GM19240 (cell line): Measurements from ENCODE around the gene OR2D3.
"Not testable (repeated sequence)": the region's sequence is repeated elsewhere in the genome, so short reads cannot be mapped to it uniquely, and the experiment has no call there.

Experiments
- DNase-seq: peaks from one replicate; pipeline ENCODE4 v3.0.0; 2011; ENCODE audit warnings: low spot score; ENCODE audit not compliant: insufficient read length

Gene OR2D3

GRCh38 chr11:6920702-6921101 lies at the start of gene OR2D3:
Gene OR2D3, plus strand, starts transcription at chr11:6921002. Its CDS starts 0 bp downstream, at chr11:6921002.
- no peak for DNase-seq

GRCh38 chr11:6871278-6871677 lies 49.5 kb upstream of the OR2D3 start:
- DNase-seq = no peak

- DNase-seq = no peak
Measured at GRCh38 chr11:6875761-6876160, 45.0 kb upstream of the OR2D3 start.

GRCh38 chr11:6876325-6876724 lies 44.5 kb upstream of the OR2D3 start, which contains the start of gene OR10A4:
Gene OR10A4, plus strand, starts transcription at chr11:6876625. Its CDS starts 23 bp downstream, at chr11:6876648.
- no peak for DNase-seq

- no peak for DNase-seq
Measured at GRCh38 chr11:6876914-6877313, 43.9 kb upstream of the OR2D3 start.

- DNase-seq = no peak
Measured at GRCh38 chr11:6882751-6883150, 38.1 kb upstream of the OR2D3 start.

GRCh38 chr11:6887711-6888110 lies 33.1 kb upstream of the OR2D3 start:
- DNase-seq = not testable (repeated sequence)

- DNase-seq = no peak
Measured at GRCh38 chr11:6888830-6889229, 32.0 kb upstream of the OR2D3 start.

GRCh38 chr11:6889835-6890234 lies 31.0 kb upstream of the OR2D3 start:
- no peak for DNase-seq

GRCh38 chr11:6892400-6892799 lies 28.4 kb upstream of the OR2D3 start, which contains the start of gene OR2D2:
Gene OR2D2, minus strand, starts transcription at chr11:6892500. Its CDS starts 0 bp downstream, at chr11:6892500.
- DNase-seq = no peak

- no peak for DNase-seq
Measured at GRCh38 chr11:6894097-6894496, 26.7 kb upstream of the OR2D3 start.

GRCh38 chr11:6895010-6895409 lies 25.8 kb upstream of the OR2D3 start:
- DNase-seq = no peak

- DNase-seq = no peak
Measured at GRCh38 chr11:6898911-6899310, 21.9 kb upstream of the OR2D3 start.

GRCh38 chr11:6900327-6900999 lies 20.3 kb upstream of the OR2D3 start:
- no peak for DNase-seq

GRCh38 chr11:6904804-6905203 lies 16.0 kb upstream of the OR2D3 start:
- not testable (repeated sequence) for DNase-seq

GRCh38 chr11:6911378-6911777 lies 9.4 kb upstream of the OR2D3 start:
- DNase-seq = no peak

- DNase-seq = no peak
Measured at GRCh38 chr11:6911948-6912347, 8.9 kb upstream of the OR2D3 start.

- DNase-seq = no peak
Measured at GRCh38 chr11:6919698-6920097, 1.1 kb upstream of the OR2D3 start.

GRCh38 chr11:6925007-6925577 lies 4.3 kb downstream of the OR2D3 start:
- no peak for DNase-seq

- DNase-seq = no peak
Measured at GRCh38 chr11:6925636-6926207, 4.9 kb downstream of the OR2D3 start.

- DNase-seq = no peak
Measured at GRCh38 chr11:6926208-6927029, 5.6 kb downstream of the OR2D3 start, which contains the start of gene ZNF215. Gene ZNF215, plus strand, starts transcription at chr11:6926426. Its CDS starts 5,847 bp downstream, at chr11:6932273.
